Measurements from ENCODE around the gene PTPRE.

Gene PTPRE

DNA sequence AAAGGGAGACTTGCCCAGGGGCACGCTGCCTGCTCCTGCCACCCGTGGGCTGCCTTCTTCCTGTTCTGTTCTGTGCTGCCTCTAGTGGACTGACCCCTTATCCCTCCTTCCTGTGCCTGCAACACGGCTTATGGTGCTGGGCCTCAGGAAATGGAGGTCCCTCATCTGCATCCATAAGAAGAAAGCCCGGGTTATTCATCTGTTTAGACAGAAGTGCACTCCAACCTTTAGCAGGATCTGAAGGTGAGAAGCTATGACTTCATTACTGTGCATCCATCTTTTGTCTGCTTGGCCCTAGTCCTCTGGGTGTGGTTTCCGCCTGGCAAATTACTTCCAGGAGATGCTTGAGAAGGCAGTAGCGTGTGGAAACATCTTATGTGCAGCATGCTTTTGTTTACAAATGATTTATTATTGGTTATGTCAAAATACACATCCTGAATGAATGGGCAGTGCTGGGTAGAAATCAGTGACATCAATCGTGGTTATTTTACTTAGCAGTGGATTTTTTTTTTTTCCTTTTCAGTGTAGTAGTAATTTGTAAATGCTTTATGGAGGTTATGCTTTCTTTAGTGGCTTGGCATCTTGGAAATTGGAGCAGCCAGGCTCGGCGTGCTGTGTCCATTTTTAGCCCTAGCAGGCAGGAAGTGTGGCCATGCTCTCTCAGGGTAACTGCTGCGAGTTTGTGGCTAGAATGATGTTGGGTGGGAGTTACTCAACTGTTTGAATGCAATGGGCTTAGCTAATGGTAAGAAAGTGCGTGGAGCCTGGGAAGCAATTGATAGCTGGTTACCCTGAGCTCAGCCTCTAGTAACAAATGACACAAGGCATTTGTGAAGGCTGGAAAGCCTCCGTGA, 12.7 kb downstream of the PTPRE start:
- Histone ChIP-seq H2AFZ (ENCODE audit: low read length) (peak overlapping the region; percentile 80), H3K4me3 (ENCODE audit: low read length, poor library complexity, severe bottlenecking) (peak overlapping the region; percentile 37), H3K4me2 (ENCODE audit: low read depth, low read length, poor library complexity, severe bottlenecking) (peak overlapping the region; percentile 56), H3K27me3 (ENCODE audit: insufficient read depth, low read length, poor library complexity, severe bottlenecking) (no peaks in the 10 kb centered on the region), H3K4me1 (ENCODE audit: insufficient read depth, low read length, poor library complexity, severe bottlenecking) (peaks cover 28% of the 10 kb centered on the region), H3K36me3 (ENCODE audit: insufficient read depth, low read length) (no peaks in the 10 kb centered on the region), H4K20me1 (ENCODE audit: insufficient read depth, low read length, poor library complexity, severe bottlenecking) (no peaks in the 10 kb centered on the region), H3K9me3 (ENCODE audit: insufficient read depth, low read depth, low read length) (no peaks in the 10 kb centered on the region), H3K79me2 (ENCODE audit: insufficient read depth, low read length) (no peaks in the 10 kb centered on the region), H3F3A (ENCODE audit: low read depth) (no peaks in the 10 kb centered on the region), H3K9me2 (replicated peaks; ENCODE audit: low read depth, low read length) (no peaks in the 10 kb centered on the region), H3K9ac (ENCODE audit: low read depth, low read length, poor library complexity, severe bottlenecking) (peak overlapping the region; percentile 33)
- TF ChIP-seq, protein P1, sequence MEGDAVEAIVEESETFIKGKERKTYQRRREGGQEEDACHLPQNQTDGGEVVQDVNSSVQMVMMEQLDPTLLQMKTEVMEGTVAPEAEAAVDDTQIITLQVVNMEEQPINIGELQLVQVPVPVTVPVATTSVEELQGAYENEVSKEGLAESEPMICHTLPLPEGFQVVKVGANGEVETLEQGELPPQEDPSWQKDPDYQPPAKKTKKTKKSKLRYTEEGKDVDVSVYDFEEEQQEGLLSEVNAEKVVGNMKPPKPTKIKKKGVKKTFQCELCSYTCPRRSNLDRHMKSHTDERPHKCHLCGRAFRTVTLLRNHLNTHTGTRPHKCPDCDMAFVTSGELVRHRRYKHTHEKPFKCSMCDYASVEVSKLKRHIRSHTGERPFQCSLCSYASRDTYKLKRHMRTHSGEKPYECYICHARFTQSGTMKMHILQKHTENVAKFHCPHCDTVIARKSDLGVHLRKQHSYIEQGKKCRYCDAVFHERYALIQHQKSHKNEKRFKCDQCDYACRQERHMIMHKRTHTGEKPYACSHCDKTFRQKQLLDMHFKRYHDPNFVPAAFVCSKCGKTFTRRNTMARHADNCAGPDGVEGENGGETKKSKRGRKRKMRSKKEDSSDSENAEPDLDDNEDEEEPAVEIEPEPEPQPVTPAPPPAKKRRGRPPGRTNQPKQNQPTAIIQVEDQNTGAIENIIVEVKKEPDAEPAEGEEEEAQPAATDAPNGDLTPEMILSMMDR (conservative IDR thresholded peaks at IDR 0.05; ENCODE audit: low read length) = peak; percentile 68
- no peak for TF ChIP-seq EZH2phosphoT487 (IDR thresholded peaks at IDR 0.05; ENCODE audit: borderline replicate concordance)

DNA sequence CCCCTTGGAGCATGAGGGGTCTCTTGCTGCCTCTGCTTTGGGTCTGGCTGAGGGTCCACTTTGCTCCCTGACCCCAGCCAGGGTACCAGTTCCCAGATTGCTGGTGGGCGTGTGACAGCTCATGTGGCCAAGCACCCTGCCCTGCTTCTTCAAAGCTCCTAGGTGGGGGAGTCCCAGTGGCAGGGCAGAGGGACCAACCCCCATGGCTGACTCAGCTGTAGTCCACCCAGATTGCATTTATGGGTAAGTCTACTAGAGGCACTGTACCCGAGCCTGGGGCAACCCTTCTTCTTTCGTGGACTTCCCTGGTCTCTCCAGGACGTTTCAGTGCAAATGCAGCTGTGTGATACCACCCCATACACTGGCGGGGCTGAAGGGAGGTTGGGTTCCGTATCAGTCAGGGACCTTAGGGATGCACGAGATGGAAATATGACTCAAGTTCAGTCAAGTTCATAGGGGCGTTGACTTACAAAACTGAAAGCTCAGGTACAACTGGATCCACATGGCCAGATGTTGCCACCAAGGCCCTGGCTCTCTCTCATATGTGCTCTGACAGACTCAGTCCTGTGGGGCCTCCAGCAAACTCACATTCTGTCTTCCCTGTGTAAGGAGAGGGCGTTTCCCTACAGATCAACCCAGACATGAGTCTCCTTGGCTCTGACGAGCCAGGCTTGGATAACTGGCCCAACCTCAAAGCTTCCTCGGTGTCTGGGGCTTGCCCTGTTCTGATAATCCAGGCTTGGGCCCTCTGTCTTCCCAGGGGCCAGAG, 13.6 kb downstream of the PTPRE start:
- Histone ChIP-seq H3K4me2 (ENCODE audit: low read depth, low read length, poor library complexity, severe bottlenecking) (peak overlapping the region; percentile 56), H2AFZ (ENCODE audit: low read length) (peak overlapping the region; percentile 80; the same call in 1 of the 2 replicates), H3F3A (ENCODE audit: low read depth) (no peaks in the 10 kb centered on the region), H3K9me3 (ENCODE audit: insufficient read depth, low read depth, low read length) (no peaks in the 10 kb centered on the region), H3K27me3 (ENCODE audit: insufficient read depth, low read length, poor library complexity, severe bottlenecking) (no peaks in the 10 kb centered on the region), H3K4me3 (ENCODE audit: low read length, poor library complexity, severe bottlenecking) (peak overlapping the region; percentile 37), H3K4me1 (ENCODE audit: insufficient read depth, low read length, poor library complexity, severe bottlenecking) (peaks cover 30% of the 10 kb centered on the region), H3K36me3 (ENCODE audit: insufficient read depth, low read length) (no peaks in the 10 kb centered on the region), H3K9ac (ENCODE audit: low read depth, low read length, poor library complexity, severe bottlenecking) (peak overlapping the region; percentile 33), H3K9me2 (replicated peaks; ENCODE audit: low read depth, low read length) (no peaks in the 10 kb centered on the region), H4K20me1 (ENCODE audit: insufficient read depth, low read length, poor library complexity, severe bottlenecking) (no peaks in the 10 kb centered on the region), H3K79me2 (ENCODE audit: insufficient read depth, low read length) (no peaks in the 10 kb centered on the region)
- no peak for TF ChIP-seq EZH2phosphoT487 (IDR thresholded peaks at IDR 0.05; ENCODE audit: borderline replicate concordance)
- TF ChIP-seq, protein P1 (conservative IDR thresholded peaks at IDR 0.05; ENCODE audit: low read length) = no peak

DNA sequence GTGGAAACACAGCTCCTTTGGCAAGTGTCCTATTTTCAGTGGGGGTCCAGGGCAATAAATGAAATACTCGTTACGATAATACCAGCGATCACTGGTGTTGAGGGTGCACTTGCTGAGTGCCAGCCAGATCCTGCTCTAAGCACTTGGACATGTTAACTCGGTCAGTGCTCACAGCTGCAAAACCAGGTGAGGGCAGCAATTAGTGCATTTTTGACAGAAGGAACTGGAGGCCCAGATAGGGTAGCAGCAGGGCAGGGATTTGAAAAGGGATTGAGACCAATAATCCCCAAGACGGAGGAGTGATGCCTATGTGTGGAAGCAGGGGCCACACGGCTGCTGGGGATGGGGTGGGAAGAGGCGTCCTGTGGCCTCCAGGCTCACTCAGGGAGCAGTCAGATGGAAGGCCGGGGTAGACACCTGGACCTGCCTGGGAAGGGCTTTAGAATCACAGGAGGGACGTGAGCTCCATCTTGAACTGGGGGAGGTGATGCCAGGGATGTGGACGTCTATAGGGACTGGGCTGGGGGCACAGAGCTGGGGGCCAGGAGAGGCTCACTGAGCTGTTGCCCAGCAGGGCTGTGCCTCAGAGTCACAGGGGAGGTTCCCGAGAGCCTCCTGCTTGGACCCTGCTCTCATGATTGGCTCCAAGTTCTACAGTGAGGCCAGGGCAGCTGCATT, 14.3 kb downstream of the PTPRE start:
- Histone ChIP-seq H3K27me3 (ENCODE audit: insufficient read depth, low read length, poor library complexity, severe bottlenecking) (no peaks in the 10 kb centered on the region), H2AFZ (ENCODE audit: low read length) (no peak overlapping the region), H4K20me1 (ENCODE audit: insufficient read depth, low read length, poor library complexity, severe bottlenecking) (no peaks in the 10 kb centered on the region), H3F3A (ENCODE audit: low read depth) (no peaks in the 10 kb centered on the region), H3K9ac (ENCODE audit: low read depth, low read length, poor library complexity, severe bottlenecking) (no peak overlapping the region), H3K79me2 (ENCODE audit: insufficient read depth, low read length) (no peaks in the 10 kb centered on the region), H3K4me2 (ENCODE audit: low read depth, low read length, poor library complexity, severe bottlenecking) (peak overlapping the region; percentile 56), H3K9me2 (replicated peaks; ENCODE audit: low read depth, low read length) (no peaks in the 10 kb centered on the region), H3K4me1 (ENCODE audit: insufficient read depth, low read length, poor library complexity, severe bottlenecking) (peaks cover 37% of the 10 kb centered on the region), H3K9me3 (ENCODE audit: insufficient read depth, low read depth, low read length) (no peaks in the 10 kb centered on the region), H3K4me3 (ENCODE audit: low read length, poor library complexity, severe bottlenecking) (no peak overlapping the region), H3K36me3 (ENCODE audit: insufficient read depth, low read length) (no peaks in the 10 kb centered on the region)
- TF ChIP-seq, protein P1 (conservative IDR thresholded peaks at IDR 0.05; ENCODE audit: low read length) = no peak
- TF ChIP-seq EZH2phosphoT487 (IDR thresholded peaks at IDR 0.05; ENCODE audit: borderline replicate concordance) = no peak

Measured in Loucy (cell line).